AG09319 (cell line): ENCODE data around the gene CRIM1.

Source experiments
- DNase-seq: peaks from one replicate; pipeline ENCODE4 v3.0.0-alpha.2; 2010; ENCODE audit warnings: low read depth; ENCODE audit errors: extremely low read depth
- TF ChIP-seq, protein P1 (sequence below): IDR thresholded peaks from 2 replicates; pipeline ENCODE4 v1.5.1; 2011; ENCODE audit warnings: low read depth, mild to moderate bottlenecking, inconsistent platforms, low read length, moderate library complexity

The CRIM1 gene

DNA sequence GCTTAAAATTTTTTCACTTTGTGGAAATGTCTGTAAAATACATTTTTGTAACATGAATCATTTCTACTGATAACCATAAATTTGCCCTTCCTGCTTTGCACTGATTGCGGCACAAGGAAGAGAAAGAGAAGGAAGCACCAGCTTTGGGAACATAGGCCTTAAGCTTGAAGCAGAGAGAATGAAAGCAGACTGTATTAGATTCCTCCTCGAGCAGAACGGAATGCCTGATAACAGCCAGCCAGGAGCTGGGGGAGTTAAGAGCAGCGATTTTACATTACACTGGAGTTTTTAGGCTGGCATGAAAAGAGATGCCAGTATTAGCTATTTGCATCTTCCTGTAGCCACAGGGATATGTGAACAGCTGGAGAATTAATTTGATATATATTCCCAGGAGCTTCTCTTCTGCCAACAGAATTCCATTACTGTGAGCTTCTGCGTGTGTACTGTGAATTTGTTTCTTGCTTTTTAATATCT is 33.5 kb downstream of the CRIM1 start:
- TF ChIP-seq, protein P1, sequence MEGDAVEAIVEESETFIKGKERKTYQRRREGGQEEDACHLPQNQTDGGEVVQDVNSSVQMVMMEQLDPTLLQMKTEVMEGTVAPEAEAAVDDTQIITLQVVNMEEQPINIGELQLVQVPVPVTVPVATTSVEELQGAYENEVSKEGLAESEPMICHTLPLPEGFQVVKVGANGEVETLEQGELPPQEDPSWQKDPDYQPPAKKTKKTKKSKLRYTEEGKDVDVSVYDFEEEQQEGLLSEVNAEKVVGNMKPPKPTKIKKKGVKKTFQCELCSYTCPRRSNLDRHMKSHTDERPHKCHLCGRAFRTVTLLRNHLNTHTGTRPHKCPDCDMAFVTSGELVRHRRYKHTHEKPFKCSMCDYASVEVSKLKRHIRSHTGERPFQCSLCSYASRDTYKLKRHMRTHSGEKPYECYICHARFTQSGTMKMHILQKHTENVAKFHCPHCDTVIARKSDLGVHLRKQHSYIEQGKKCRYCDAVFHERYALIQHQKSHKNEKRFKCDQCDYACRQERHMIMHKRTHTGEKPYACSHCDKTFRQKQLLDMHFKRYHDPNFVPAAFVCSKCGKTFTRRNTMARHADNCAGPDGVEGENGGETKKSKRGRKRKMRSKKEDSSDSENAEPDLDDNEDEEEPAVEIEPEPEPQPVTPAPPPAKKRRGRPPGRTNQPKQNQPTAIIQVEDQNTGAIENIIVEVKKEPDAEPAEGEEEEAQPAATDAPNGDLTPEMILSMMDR, result no peak
- no peak for DNase-seq

DNA sequence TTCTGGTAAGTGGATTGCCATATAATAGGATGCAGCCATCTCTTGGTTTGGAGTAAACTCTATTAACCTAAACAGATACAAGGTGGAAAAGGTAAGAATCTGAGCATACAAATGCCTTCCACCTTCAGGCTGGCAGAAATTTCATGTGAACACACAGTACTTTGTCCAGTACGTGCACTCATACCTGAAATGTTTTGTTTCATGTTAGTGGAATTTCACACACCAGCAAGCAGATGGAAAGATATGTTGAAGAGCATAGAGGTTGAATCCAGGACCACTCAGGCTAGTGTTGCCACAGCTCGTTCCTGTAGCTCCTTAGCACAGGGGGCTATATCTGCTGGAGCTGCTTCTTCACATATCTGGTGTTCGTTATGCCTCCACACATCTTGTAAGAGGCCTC is 34.0 kb downstream of the CRIM1 start:
- no peak for DNase-seq
- TF ChIP-seq, protein P1, result no peak

DNA sequence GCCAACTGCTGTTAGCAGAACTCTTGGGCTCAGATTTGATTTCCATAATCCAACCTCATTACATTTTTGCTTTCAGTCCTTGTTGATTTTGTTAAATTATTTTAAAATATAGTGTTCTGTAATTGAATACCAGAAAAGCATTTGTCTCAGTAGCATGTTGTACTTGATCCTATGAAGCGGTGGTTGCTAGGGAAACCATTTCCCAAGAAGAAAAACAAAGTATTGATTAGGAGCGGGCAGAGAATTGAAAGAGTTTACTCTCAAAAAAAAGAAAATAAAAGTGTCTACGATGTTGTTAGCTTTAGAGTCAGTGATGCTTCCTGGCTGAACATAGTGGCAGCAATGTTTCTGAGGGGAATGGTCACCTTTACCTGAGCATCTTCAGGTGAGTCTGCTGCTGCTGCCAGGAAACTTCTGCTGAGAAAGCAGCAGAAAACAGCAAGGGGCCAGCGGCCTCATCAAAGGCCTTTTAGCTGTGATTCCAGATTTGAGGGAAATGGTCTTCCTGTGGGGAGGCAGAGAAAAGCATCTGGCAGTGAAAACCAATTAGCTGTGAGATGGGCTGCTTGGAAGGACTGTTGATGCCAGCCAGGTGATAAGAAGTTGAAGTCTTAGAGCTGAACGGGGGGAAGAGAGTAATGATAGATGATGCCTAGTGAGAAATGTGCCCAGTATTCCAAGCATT is 37.1 kb downstream of the CRIM1 start:
- no peak for DNase-seq
- TF ChIP-seq, protein P1, result no peak

DNA sequence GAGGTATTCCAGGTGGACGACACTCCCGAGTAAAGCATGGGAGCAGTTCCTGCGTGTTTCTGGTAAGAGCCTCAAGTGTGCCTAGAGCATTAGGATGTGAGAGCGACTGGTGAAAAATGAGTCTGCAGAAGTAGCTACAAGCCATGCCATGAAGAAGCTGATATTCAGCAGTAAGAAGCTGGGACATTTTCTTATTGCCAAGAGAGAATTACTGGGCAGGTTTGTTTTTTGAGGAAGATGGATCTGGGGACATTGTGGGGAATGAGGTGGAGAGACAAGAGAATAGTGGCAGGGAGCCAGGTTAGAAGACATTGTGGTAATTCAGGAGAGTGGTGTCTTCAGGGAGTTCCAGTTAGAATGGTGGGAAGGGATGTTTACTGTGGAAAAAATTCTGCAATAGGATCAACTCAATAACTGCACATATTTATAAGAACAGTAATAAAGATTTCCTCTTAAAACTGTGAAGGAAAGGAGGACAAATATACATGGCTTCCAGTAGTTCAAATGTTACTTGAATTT is 38.2 kb downstream of the CRIM1 start:
- no peak for DNase-seq

DNA sequence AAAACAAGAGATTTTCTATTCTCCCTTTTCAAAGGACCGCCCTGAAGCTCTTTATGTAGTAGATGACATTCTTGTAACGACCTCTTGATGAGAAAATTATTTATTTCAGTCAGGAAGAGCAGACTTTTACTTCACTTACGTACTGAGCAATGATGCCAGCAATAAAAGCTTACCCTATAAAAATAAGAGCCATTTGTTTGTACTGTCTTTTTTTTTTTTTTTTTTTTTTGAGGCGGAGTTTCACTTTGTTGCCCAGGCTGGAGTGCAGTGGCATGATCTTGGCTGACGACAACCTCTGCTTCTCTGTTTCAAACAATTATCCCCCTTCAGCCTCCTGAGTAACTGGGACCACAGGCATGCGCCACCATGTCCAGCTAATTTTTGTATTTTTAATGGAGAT is 39.2 kb downstream of the CRIM1 start:
- TF ChIP-seq, protein P1, result no peak
- no peak for DNase-seq

More for the DNA sequence above, 38.2 kb downstream of the CRIM1 start:
- TF ChIP-seq, protein P1, result no peak

DNA sequence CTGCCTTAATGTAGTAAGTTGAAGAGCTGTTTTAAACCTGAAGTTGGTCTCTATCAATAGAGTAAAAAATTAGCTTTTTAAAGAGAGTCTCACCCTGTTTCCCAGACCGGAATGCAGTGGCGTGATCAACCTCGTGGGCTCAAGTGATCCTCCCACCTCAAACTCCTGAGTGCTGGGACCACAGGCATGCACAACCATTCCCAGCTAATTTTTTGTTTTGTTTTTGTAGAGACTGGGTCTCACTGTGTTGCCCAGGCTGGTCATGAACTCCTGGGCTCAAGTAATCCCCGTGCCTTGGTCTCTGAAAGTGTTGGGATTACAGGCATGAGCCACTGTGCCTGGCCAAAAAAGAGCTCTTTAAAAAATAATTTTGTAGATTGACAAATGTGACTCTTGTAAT is 40.3 kb downstream of the CRIM1 start:
- TF ChIP-seq, protein P1, result no peak

DNA sequence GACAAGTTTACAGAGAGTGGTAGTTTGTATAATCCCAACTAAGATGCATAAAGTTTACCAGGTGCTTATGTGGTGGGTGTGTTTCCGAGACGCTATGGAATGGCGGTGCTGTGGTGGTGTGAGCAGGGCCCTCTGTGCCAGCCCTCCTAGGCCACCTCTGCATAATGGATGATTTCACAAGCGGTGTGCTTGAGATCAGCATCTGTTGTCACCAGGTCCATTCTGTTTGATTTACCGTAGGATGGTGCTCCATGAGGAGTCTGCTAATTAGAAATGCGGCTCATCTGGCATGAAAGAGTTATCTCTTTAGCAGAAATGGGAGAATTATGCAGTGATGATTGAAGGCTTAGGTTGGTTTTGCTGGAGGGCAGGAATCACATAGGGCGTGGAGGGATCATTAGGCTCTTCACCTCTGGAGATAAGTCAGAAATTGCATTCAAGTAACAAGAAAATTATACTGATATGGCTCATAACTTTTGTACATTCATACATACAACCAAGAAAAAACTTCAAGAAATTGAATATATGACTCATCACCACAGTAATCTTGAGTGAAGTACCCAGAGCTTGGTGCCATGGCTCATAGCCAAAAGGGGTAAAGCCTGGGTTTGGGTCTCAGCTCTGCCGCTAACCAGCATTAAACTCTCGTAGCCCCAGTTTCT is 41.4 kb downstream of the CRIM1 start:
- no peak for DNase-seq
- TF ChIP-seq, protein P1, result no peak

More for the DNA sequence above, 40.3 kb downstream of the CRIM1 start:
- no peak for DNase-seq
